GM12874 (cell line): ENCODE results near the gene DSG2.

Experiments used
- CTCF ChIP-seq: IDR thresholded peaks from 2 replicates; pipeline ENCODE4 v1.5.1; 2011; ENCODE audit warnings: low read depth, mild to moderate bottlenecking, control low read depth, low read length, moderate library complexity; ENCODE audit not compliant: insufficient read depth

Gene DSG2

GRCh38 chr18:31483396-31483795, 14.6 kb upstream of the DSG2 start:
- no peak for TF ChIP-seq CTCF

GRCh38 chr18:31484461-31484860, 13.5 kb upstream of the DSG2 start:
- TF ChIP-seq CTCF: no peak

GRCh38 chr18:31486165-31486564, 11.8 kb upstream of the DSG2 start:
- no peak for TF ChIP-seq CTCF

GRCh38 chr18:31487246-31488015, 10.5 kb upstream of the DSG2 start:
- TF ChIP-seq CTCF: no peak

- TF ChIP-seq CTCF: no peak
Observed at GRCh38 chr18:31489311-31489710, 8.7 kb upstream of the DSG2 start.

GRCh38 chr18:31490387-31490786, 7.6 kb upstream of the DSG2 start:
- TF ChIP-seq CTCF: no peak

GRCh38 chr18:31490833-31491232, 7.1 kb upstream of the DSG2 start:
- no peak for TF ChIP-seq CTCF
